Measurements from ENCODE around the gene UGCG. TPM values are rescaled to one million over a fixed set of nuclear protein-coding genes. Genes with fewer than 3 reads are reported as not detected.

UGCG gene
- total and polyA plus RNA-seq, 9 of the 15 experiments (the other 6 are each of a cell fraction or from before 2014, with no cell fraction given) = 20.0 to 40.3 (median 29.2) TPM

- Histone ChIP-seq H3K4me2 (ENCODE audit: insufficient read depth, low read length) (peak overlapping the region; percentile 71), H3K9me1 (ENCODE audit: control insufficient read depth, insufficient read depth, low read length) (no peaks in the 10 kb centered on the region), H3K9me3 (replicated peaks; ENCODE audit: control insufficient read depth, insufficient read depth, low read depth, low read length) (no peaks in the 10 kb centered on the region; the same call in 1 of the 2 replicates), H2AFZ (ENCODE audit: low read depth, low read length) (no peak overlapping the region), H3K4me1 (replicated peaks in 1 of 2; ENCODE audit: control insufficient read depth in 2 of 2, insufficient read depth in 2 of 2, low read length in 2 of 2) (peaks cover 38 to 41% of the 10 kb centered on the region in 2 experiments; a peak in 4 of 5 replicates), H3K27me3 (ENCODE audit: control insufficient read depth in 2 of 2, insufficient read depth in 2 of 2, low read length in 2 of 2) (no peaks in the 10 kb centered on the region), H3K4me3 (peak overlapping the region; percentile 22), H3K36me3 (ENCODE audit: control insufficient read depth, insufficient read depth, low read length) (peaks cover 2% of the 10 kb centered on the region; the same call in 2 of the 3 replicates), H4K20me1 (replicated peaks; ENCODE audit: control insufficient read depth, insufficient read depth, low read length) (peaks cover 13% of the 10 kb centered on the region), H3K9ac (ENCODE audit: insufficient read depth in 1 of 2, low read depth in 2 of 2, low read length in 2 of 2) (peak overlapping the region; percentile 70 to 82), H3K27ac (ENCODE audit: extremely low read depth, low read depth, low read length) (peak overlapping the region; percentile 66), H3K79me2 (ENCODE audit: control insufficient read depth, insufficient read depth, low read length) (peaks cover 95% of the 10 kb centered on the region)
- DNase-seq (ENCODE audit: extremely low read depth in 1 of 4, low spot score in 3 of 4) = peak in 2 of 4 experiments; percentile 33 to 85
- no TSS peak for BruUV-seq (replicated peaks)
- in situ Hi-C loops (cut with MboI) (no loop called here), intact Hi-C loops (cut with micrococcal nuclease) (loop anchor here (10.0 kb wide), 1 partner anchor 454 kb away; no protein-coding TSS in a partner anchor)
- ChIA-PET CTCF (ENCODE audit: low intra/inter-chr PET ratio) (no interaction called here), POLR2A (interaction anchor here (0.8 to 0.9 kb wide), 2 partner anchors 19 to 130 kb away, joined by 3 to 4 read pairs; no protein-coding TSS in a partner anchor)
- ATAC-seq = peak; percentile 30
- WGBS (ENCODE audit: insufficient coverage, low coverage, missing lambda C conversion rate) = 6% methylated on average over 15 of the region's 15 CpGs
- peak; percentile 88 for FAIRE-seq
- TF ChIP-seq EP400 (IDR thresholded peaks at IDR 0.05) (0 out of 2 replicates have a peak, but pooled peaks have one; percentile 23), MEIS2 (IDR thresholded peaks at IDR 0.05; ENCODE audit: partially characterized antibody) (peak; percentile 32), LCOR (CRISPR knock-in tag; IDR thresholded peaks at IDR 0.05) (peak; percentile 82), HNRNPK (IDR thresholded peaks at IDR 0.05; ENCODE audit: low read depth, low read length, poor library complexity, severe bottlenecking) (no peak), RB1 (IDR thresholded peaks at IDR 0.05; ENCODE audit: low read depth) (no peak), ZMIZ1 (IDR thresholded peaks at IDR 0.05; ENCODE audit: low read depth in 2 of 2, low read length in 2 of 2) (no peak), DPF2 (IDR thresholded peaks at IDR 0.05) (peak; percentile 93), ZNF143 (CRISPR knock-in tag; IDR thresholded peaks at IDR 0.05) (no peak), BCOR (IDR thresholded peaks at IDR 0.05) (peak; percentile 16; the same call in 1 of the 2 replicates), POLR2AphosphoS5 (IDR thresholded peaks at IDR 0.05; ENCODE audit: control insufficient read depth, insufficient read depth, low read depth, low read length) (peak; percentile 79; the same call in 1 of the 2 replicates), ZBTB49 (CRISPR knock-in tag; IDR thresholded peaks at IDR 0.05; ENCODE audit: borderline replicate concordance) (no peak), ZBTB12 (CRISPR knock-in tag; IDR thresholded peaks at IDR 0.05) (no peak), NFE2L1 (tag; IDR thresholded peaks at IDR 0.05; ENCODE audit: borderline replicate concordance, low read depth) (peak; percentile 11; the same call in 1 of the 2 replicates)
These were observed 4.4 kb downstream of the UGCG start for GRCh38 chr9:111900858-111901612.
